Neural cell (in vitro differentiated cells): ENCODE results near the gene PDE8B. TPM values are rescaled to one million over a fixed set of nuclear protein-coding genes. Genes with fewer than 3 reads are reported as not detected.

Experiments
- H2AFZ ChIP-seq: fragments of 200-600, 300-800 bp; sonication (generic), shearing (Covaris generic); 2 replicates; pipeline ENCODE4 v1.6.0; 2014; ENCODE audit warnings: low read depth, mild to moderate bottlenecking, antibody characterized with exemption, low read length, moderate library complexity
- H3F3A ChIP-seq: fragments of 200-600 bp; shearing (Covaris generic); 2 replicates; pipeline ENCODE4 v1.6.1; 2016; ENCODE audit warnings: mild to moderate bottlenecking, moderate library complexity, mixed read lengths, antibody characterized with exemption, low read length; ENCODE audit not compliant: insufficient read depth, poor library complexity, severe bottlenecking
- H3K27ac ChIP-seq: fragments of 200-600, 300-800 bp; sonication (generic), shearing (Covaris generic); 2 replicates; pipeline ENCODE4 v1.5.1; 2014; ENCODE audit warnings: mild to moderate bottlenecking, low read length, moderate library complexity
- H3K27me3 ChIP-seq: fragments of 300-800, 200-600 bp; sonication (generic), shearing (Covaris generic); 2 replicates; pipeline ENCODE4 v1.6.0; 2014; ENCODE audit warnings: mild to moderate bottlenecking, low read depth, low read length, moderate library complexity; ENCODE audit not compliant: insufficient read depth
- H3K36me3 ChIP-seq: fragments of 300-800, 200-600 bp; sonication (generic), shearing (Covaris generic); 2 replicates; pipeline ENCODE4 v1.5.1; 2014; ENCODE audit warnings: mild to moderate bottlenecking, antibody characterized with exemption, low read length, moderate library complexity; ENCODE audit not compliant: insufficient read depth
- H3K4me2 ChIP-seq: fragments of 300-800, 200-600 bp; sonication (generic), shearing (Covaris generic); 2 replicates; pipeline ENCODE4 v1.6.0; 2014; ENCODE audit warnings: mild to moderate bottlenecking, low read length
- H3K4me3 ChIP-seq: fragments of 300-800, 200-600 bp; sonication (generic), shearing (Covaris generic); 2 replicates; pipeline ENCODE4 v1.5.1; 2014; ENCODE audit warnings: mild to moderate bottlenecking, low read length, moderate library complexity
- H3K79me2 ChIP-seq: fragments of 200-600 bp; shearing (Covaris generic); replicated peaks from 2 replicates; pipeline ENCODE4 v1.6.0; 2014; ENCODE audit warnings: mild to moderate bottlenecking, low read length, moderate library complexity; ENCODE audit not compliant: insufficient read depth
- H3K9ac ChIP-seq: fragments of 300-800, 200-600 bp; sonication (generic), shearing (Covaris generic); 2 replicates; pipeline ENCODE4 v1.6.1; 2016; ENCODE audit warnings: mild to moderate bottlenecking, low read length, mixed read lengths
- H3K9me2 ChIP-seq: fragments of 200-600 bp; shearing (Covaris generic); 2 replicates; pipeline ENCODE4 v1.6.1; 2016; ENCODE audit warnings: mild to moderate bottlenecking, low read length, mixed read lengths; ENCODE audit not compliant: insufficient read depth
- H3K9me3 ChIP-seq: fragments of 200-600, 300-800 bp; sonication (generic), shearing (Covaris generic); 2 replicates; pipeline ENCODE4 v1.6.1; 2016; ENCODE audit warnings: mild to moderate bottlenecking, mixed run types, low read length, moderate library complexity, mixed read lengths
- H4K20me1 ChIP-seq: fragments of 200-600 bp; shearing (Covaris generic); 2 replicates; pipeline ENCODE4 v1.6.1; 2016; ENCODE audit warnings: mild to moderate bottlenecking, mixed run types; ENCODE audit not compliant: insufficient read depth
- EP300 ChIP-seq: fragments of 450-650 bp; conservative IDR thresholded peaks from 2 replicates; pipeline ENCODE4 v1.6.1; 2014; ENCODE audit warnings: antibody characterized with exemption, mild to moderate bottlenecking, moderate library complexity; ENCODE audit not compliant: poor library complexity, severe bottlenecking
- EZH2 ChIP-seq: fragments of 200-600, 300-800 bp; shearing (Covaris generic), sonication (generic); IDR thresholded peaks from 2 replicates; pipeline ENCODE4 v1.6.1; 2014; ENCODE audit warnings: antibody characterized with exemption, low read length, borderline replicate concordance, mild to moderate bottlenecking; ENCODE audit not compliant: insufficient read depth, poor library complexity, severe bottlenecking
- MXI1 ChIP-seq: fragments of 450-650 bp; conservative IDR thresholded peaks from 2 replicates; pipeline ENCODE4 v1.6.1; 2014; ENCODE audit warnings: antibody characterized with exemption, mild to moderate bottlenecking; ENCODE audit not compliant: poor library complexity, severe bottlenecking
- POLR2AphosphoS5 ChIP-seq: IDR thresholded peaks from 2 replicates; pipeline ENCODE4 v1.6.1; 2012
- RAD21 ChIP-seq: fragments of 450-650 bp; conservative IDR thresholded peaks from 2 replicates; pipeline ENCODE4 v1.6.1; 2014; ENCODE audit warnings: antibody characterized with exemption, mild to moderate bottlenecking, moderate library complexity
- SMC3 ChIP-seq: fragments of 450-650 bp; conservative IDR thresholded peaks from 2 replicates; pipeline ENCODE4 v1.6.1; 2014; ENCODE audit warnings: antibody characterized with exemption, mild to moderate bottlenecking, moderate library complexity; ENCODE audit not compliant: poor library complexity
- TAF1 ChIP-seq: IDR thresholded peaks from 2 replicates; pipeline ENCODE4 v1.6.1; 2012; ENCODE audit warnings: low read depth
- polyA plus RNA-seq: library from polyadenylated mRNA; depleted of rRNA; stranded (reverse); fragments of >200 nt; gene quantifications from 2 replicates; pipeline ENCODE4 v1.2.3, GENCODE V29; 2014
- TF ChIP-seq, protein P1 (sequence below): IDR thresholded peaks from 2 replicates; pipeline ENCODE4 v1.6.1; 2012; ENCODE audit warnings: borderline replicate concordance
- TF ChIP-seq, protein P2 (sequence below): fragments of 450-650 bp; IDR thresholded peaks from 2 replicates; pipeline ENCODE4 v1.5.1; 2014; ENCODE audit warnings: antibody characterized with exemption, mild to moderate bottlenecking, moderate library complexity; ENCODE audit not compliant: poor library complexity, severe bottlenecking

Gene PDE8B
- polyA plus RNA-seq, 1 donor from 2014 or later, result 0.22 TPM

DNA sequence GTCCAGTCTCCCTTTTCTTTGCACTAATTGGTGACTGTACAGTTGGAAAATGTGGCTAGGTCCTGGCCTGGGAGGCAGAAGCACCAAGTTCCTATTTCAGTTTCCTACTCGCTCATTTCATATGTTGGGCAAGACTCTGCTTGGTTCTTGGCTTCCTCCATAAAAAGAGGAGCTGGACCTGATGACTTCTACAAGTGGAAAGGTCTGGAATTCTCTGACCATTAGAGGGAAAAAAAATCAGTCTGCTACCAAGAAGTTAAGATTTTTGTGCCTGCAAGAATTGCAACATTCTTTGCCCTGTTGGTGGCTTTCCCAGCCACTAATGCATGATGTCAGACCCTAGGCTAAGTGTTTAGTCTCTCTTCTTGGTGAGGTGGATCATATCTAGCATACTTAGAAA is 190.2 kb downstream of the PDE8B start:
- Histone ChIP-seq H3K4me2 (no peak overlapping the region), H3K4me3 (no peak overlapping the region), H3K79me2 (no peaks in the 10 kb centered on the region), H2AFZ (no peak overlapping the region), H3K9ac (no peak overlapping the region), H3K9me3 (no peaks in the 10 kb centered on the region), H3K27ac (no peak overlapping the region), H3K9me2 (no peaks in the 10 kb centered on the region), H3K36me3 (no peaks in the 10 kb centered on the region), H3F3A (no peaks in the 10 kb centered on the region), H3K27me3 (no peaks in the 10 kb centered on the region), H4K20me1 (no peaks in the 10 kb centered on the region)
- TF ChIP-seq RAD21, result no peak
- TF ChIP-seq MXI1, result no peak
- no peak for TF ChIP-seq SMC3
- TF ChIP-seq EP300, result no peak

DNA sequence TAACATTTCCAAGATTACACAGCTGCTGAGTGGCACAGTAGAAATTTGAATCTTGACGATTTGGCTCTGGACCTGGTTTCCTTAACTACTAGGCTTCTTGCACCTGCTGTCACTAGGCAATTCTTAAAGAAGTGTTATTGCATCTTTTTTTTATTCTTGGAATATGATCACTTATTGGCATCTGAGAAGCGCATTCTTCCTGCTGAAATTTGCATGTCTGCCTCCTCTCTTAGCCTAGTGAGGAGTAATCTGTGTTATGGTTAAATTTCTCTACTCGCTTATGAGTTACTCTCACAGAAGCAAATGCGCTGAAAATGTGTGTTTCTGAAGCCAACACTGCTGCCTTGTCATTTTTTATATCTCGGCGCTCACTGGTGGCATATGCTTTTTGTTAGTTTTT is 192.3 kb downstream of the PDE8B start:
- Histone ChIP-seq H3K27me3 (no peaks in the 10 kb centered on the region), H3K9me2 (no peaks in the 10 kb centered on the region), H3K4me3 (no peak overlapping the region), H2AFZ (no peak overlapping the region), H3K36me3 (no peaks in the 10 kb centered on the region), H3K9ac (no peak overlapping the region), H4K20me1 (no peaks in the 10 kb centered on the region), H3K27ac (no peak overlapping the region), H3F3A (no peaks in the 10 kb centered on the region), H3K79me2 (no peaks in the 10 kb centered on the region), H3K4me2 (no peak overlapping the region), H3K9me3 (no peaks in the 10 kb centered on the region)
- TF ChIP-seq TAF1 (no peak), RAD21 (no peak), EZH2 (no peak), EP300 (no peak), MXI1 (no peak), SMC3 (no peak)
- TF ChIP-seq, protein P1, sequence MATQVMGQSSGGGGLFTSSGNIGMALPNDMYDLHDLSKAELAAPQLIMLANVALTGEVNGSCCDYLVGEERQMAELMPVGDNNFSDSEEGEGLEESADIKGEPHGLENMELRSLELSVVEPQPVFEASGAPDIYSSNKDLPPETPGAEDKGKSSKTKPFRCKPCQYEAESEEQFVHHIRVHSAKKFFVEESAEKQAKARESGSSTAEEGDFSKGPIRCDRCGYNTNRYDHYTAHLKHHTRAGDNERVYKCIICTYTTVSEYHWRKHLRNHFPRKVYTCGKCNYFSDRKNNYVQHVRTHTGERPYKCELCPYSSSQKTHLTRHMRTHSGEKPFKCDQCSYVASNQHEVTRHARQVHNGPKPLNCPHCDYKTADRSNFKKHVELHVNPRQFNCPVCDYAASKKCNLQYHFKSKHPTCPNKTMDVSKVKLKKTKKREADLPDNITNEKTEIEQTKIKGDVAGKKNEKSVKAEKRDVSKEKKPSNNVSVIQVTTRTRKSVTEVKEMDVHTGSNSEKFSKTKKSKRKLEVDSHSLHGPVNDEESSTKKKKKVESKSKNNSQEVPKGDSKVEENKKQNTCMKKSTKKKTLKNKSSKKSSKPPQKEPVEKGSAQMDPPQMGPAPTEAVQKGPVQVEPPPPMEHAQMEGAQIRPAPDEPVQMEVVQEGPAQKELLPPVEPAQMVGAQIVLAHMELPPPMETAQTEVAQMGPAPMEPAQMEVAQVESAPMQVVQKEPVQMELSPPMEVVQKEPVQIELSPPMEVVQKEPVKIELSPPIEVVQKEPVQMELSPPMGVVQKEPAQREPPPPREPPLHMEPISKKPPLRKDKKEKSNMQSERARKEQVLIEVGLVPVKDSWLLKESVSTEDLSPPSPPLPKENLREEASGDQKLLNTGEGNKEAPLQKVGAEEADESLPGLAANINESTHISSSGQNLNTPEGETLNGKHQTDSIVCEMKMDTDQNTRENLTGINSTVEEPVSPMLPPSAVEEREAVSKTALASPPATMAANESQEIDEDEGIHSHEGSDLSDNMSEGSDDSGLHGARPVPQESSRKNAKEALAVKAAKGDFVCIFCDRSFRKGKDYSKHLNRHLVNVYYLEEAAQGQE, result no peak

DNA sequence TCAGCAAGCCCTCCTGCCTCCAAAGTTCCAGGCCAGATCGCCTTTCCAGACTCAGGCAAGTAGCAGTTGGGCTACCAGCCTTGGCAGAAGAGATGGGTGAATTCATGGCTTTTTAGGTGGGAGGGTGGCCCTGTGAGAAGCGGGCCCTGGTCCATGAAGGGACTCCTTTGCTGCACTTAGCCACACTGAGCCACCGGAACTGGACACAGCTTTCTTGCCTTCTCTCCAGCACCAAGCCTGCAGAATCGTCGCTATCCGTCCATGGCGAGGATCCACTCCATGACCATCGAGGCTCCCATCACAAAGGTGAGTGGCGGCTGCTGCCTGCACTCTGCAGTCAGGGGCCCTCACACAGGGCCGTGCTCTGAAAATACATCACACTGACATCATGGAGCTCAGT is 196.7 kb downstream of the PDE8B start:
- no peaks in the 10 kb centered on the region for H3K9me2 ChIP-seq
- no peak overlapping the region for H3K4me2 ChIP-seq
- H3K27ac ChIP-seq, result no peak overlapping the region
- no peaks in the 10 kb centered on the region for H3K9me3 ChIP-seq
- H3K27me3 ChIP-seq, result no peaks in the 10 kb centered on the region
- H4K20me1 ChIP-seq, result no peaks in the 10 kb centered on the region
- H3K79me2 ChIP-seq, result no peaks in the 10 kb centered on the region
- no peak overlapping the region for H2AFZ ChIP-seq
- H3K9ac ChIP-seq, result no peak overlapping the region
- H3K36me3 ChIP-seq, result no peaks in the 10 kb centered on the region
- H3K4me3 ChIP-seq, result no peak overlapping the region
- no peaks in the 10 kb centered on the region for H3F3A ChIP-seq
- no peak for TF ChIP-seq TAF1
- TF ChIP-seq, protein P2, sequence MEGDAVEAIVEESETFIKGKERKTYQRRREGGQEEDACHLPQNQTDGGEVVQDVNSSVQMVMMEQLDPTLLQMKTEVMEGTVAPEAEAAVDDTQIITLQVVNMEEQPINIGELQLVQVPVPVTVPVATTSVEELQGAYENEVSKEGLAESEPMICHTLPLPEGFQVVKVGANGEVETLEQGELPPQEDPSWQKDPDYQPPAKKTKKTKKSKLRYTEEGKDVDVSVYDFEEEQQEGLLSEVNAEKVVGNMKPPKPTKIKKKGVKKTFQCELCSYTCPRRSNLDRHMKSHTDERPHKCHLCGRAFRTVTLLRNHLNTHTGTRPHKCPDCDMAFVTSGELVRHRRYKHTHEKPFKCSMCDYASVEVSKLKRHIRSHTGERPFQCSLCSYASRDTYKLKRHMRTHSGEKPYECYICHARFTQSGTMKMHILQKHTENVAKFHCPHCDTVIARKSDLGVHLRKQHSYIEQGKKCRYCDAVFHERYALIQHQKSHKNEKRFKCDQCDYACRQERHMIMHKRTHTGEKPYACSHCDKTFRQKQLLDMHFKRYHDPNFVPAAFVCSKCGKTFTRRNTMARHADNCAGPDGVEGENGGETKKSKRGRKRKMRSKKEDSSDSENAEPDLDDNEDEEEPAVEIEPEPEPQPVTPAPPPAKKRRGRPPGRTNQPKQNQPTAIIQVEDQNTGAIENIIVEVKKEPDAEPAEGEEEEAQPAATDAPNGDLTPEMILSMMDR, result no peak
- TF ChIP-seq EP300, result no peak
- no peak for TF ChIP-seq MXI1
- TF ChIP-seq POLR2AphosphoS5, result no peak
- TF ChIP-seq RAD21, result no peak
- TF ChIP-seq, protein P1, result no peak
- no peak for TF ChIP-seq SMC3
- no peak for TF ChIP-seq EZH2
